ENCODE data around the gene SLC25A41.

Gene SLC25A41

GRCh38 chr19:6425732-6426620 is 7.6 kb downstream of the SLC25A41 start:
- DNase-seq, result peak; percentile 16 to 33

- DNase-seq, result peak; percentile 100
Observed at GRCh38 chr19:6424939-6425731, 8.4 kb downstream of the SLC25A41 start.

- no peak for DNase-seq
Observed at GRCh38 chr19:6424195-6424938, 9.2 kb downstream of the SLC25A41 start, which contains the start of gene KHSRP. KHSRP (minus strand) TSS chr19:6424811; CDS start chr19:6424701, 110 bp downstream.

GRCh38 chr19:6423499-6424194 is 9.9 kb downstream of the SLC25A41 start:
- DNase-seq, result peak; percentile 29 to 40

- DNase-seq, result no peak
Observed at GRCh38 chr19:6421075-6422014, 12.2 kb downstream of the SLC25A41 start.

GRCh38 chr19:6418562-6418932 is 15.0 kb downstream of the SLC25A41 start:
- no peak for DNase-seq

- no peak for DNase-seq
Observed at GRCh38 chr19:6417713-6418561, 15.6 kb downstream of the SLC25A41 start.

GRCh38 chr19:6416658-6417405 is 16.7 kb downstream of the SLC25A41 start:
- DNase-seq, result no peak

- no peak for DNase-seq
Observed at GRCh38 chr19:6415591-6416190, 17.9 kb downstream of the SLC25A41 start.

GRCh38 chr19:6414793-6415590 is 18.6 kb downstream of the SLC25A41 start:
- no peak for DNase-seq

- DNase-seq, result no peak
Observed at GRCh38 chr19:6413721-6414643, 19.6 kb downstream of the SLC25A41 start.

- DNase-seq, result no peak
Observed at GRCh38 chr19:6413291-6413690, 20.3 kb downstream of the SLC25A41 start.

- DNase-seq, result peak in 1 of 2 experiments; percentile 25
Observed at GRCh38 chr19:6412447-6413091, 21.0 kb downstream of the SLC25A41 start.

- no peak for DNase-seq
Observed at GRCh38 chr19:6412061-6412446, 21.5 kb downstream of the SLC25A41 start.

GRCh38 chr19:6409346-6409745 is 24.2 kb downstream of the SLC25A41 start:
- no peak for DNase-seq

GRCh38 chr19:6406401-6406800 is 27.2 kb downstream of the SLC25A41 start:
- no peak for DNase-seq

Measured in Kasumi-1 (cell line).